ENCODE measurements around the gene TPO.
"Not testable (repeated sequence)": the region's sequence is repeated elsewhere in the genome, so short reads cannot be mapped to it uniquely, and the experiment has no call there.

Gene TPO

GRCh38 chr2:1405967-1406366 lies 7.3 kb upstream of the TPO start:
- no peaks in the 10 kb centered on the region for H3K27me3 ChIP-seq (ENCODE audit: insufficient read depth, low read length)
- H3K9me3 ChIP-seq (ENCODE audit: insufficient read depth, low read depth, low read length): no peaks in the 10 kb centered on the region
- H3K9ac ChIP-seq (ENCODE audit: low read depth, low read length): no peak overlapping the region
- 0 out of 2 replicates have a peak, but pooled peaks cover under 1% of the 10 kb centered on the region for H3K4me1 ChIP-seq (ENCODE audit: insufficient read depth, low read length)
- no peak overlapping the region for H3K27ac ChIP-seq (ENCODE audit: low read depth, low read length)
- 100% methylated on average over 3 of the region's 3 CpGs for WGBS
- H3K4me3 ChIP-seq (ENCODE audit: low read length): no peak overlapping the region
- H3K36me3 ChIP-seq (ENCODE audit: insufficient read depth, low read length): no peaks in the 10 kb centered on the region

DNA sequence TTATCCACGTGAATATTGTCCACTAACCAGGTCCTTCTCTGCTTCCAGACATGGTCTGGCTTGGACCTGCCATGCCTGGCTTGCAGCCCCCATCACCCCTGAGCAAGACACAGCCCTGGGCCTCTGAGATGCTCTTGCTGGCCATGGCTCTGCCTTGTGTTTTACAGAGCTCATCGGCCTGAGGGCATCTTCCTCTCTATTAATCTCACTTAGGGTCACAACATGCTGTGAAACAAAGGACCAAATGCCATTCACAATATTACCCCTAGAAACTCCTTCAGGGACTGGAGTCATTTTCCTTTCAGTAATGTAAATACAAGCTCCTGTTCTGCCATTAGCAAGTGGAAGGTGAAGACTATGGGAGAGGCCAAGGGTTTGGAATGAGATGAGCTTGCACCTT lies 6.8 kb upstream of the TPO start:
- no peak overlapping the region for H3K4me3 ChIP-seq (ENCODE audit: low read length)
- H3K9me3 ChIP-seq (ENCODE audit: insufficient read depth, low read depth, low read length): no peaks in the 10 kb centered on the region
- no peak overlapping the region for H3K27ac ChIP-seq (ENCODE audit: low read depth, low read length)
- H3K27me3 ChIP-seq (ENCODE audit: insufficient read depth, low read length): no peaks in the 10 kb centered on the region
- H3K9ac ChIP-seq (ENCODE audit: low read depth, low read length): no peak overlapping the region
- WGBS: 79% methylated on average over 2 of the region's 2 CpGs
- H3K36me3 ChIP-seq (ENCODE audit: insufficient read depth, low read length): no peaks in the 10 kb centered on the region
- H3K4me1 ChIP-seq (ENCODE audit: insufficient read depth, low read length): 0 out of 2 replicates have a peak, but pooled peaks cover 5% of the 10 kb centered on the region

DNA sequence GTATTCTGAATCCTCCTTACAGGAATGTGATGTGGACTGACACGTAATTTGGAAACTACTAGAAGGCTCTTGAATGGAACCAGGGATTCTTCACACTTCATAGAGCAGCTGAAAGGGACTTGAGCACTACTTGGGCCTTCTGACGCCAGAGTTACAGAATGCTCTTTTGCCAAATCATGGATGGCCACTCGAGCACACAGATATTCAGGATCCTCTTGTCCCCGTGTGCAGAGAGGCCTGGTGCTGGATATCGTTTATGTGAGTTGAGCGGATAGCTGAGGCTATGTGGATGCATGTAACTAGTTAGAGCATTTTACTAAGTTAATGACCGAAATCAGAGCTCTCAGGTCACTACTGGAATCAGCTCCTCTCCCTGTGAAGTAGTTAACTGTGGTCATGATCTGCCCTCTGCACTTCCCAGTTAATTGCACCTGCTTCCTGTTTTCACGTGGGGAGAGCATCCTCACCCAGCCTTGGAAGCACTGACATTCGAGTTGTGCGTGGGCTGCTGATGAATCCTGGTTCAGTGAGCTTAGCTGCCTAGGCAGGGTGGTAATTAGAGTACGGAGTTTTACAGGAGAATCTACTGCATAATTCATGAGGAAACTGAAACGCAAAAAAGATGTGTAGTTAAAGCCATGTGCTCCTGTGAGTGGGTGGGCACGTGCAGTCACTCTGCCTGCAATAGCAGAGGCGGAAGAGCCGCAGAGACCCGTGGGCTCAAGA lies 5.2 kb upstream of the TPO start:
- no peak overlapping the region for H3K4me3 ChIP-seq (ENCODE audit: low read length)
- H3K27ac ChIP-seq (ENCODE audit: low read depth, low read length): no peak overlapping the region
- H3K9me3 ChIP-seq (ENCODE audit: insufficient read depth, low read depth, low read length): no peaks in the 10 kb centered on the region
- no peaks in the 10 kb centered on the region for H3K36me3 ChIP-seq (ENCODE audit: insufficient read depth, low read length)
- 0 out of 2 replicates have a peak, but pooled peaks cover 6% of the 10 kb centered on the region for H3K4me1 ChIP-seq (ENCODE audit: insufficient read depth, low read length)
- H3K27me3 ChIP-seq (ENCODE audit: insufficient read depth, low read length): 0 out of 2 replicates have a peak, but pooled peaks cover 3% of the 10 kb centered on the region
- H3K9ac ChIP-seq (ENCODE audit: low read depth, low read length): no peak overlapping the region
- 87% methylated on average over 14 of the region's 16 CpGs for WGBS

DNA sequence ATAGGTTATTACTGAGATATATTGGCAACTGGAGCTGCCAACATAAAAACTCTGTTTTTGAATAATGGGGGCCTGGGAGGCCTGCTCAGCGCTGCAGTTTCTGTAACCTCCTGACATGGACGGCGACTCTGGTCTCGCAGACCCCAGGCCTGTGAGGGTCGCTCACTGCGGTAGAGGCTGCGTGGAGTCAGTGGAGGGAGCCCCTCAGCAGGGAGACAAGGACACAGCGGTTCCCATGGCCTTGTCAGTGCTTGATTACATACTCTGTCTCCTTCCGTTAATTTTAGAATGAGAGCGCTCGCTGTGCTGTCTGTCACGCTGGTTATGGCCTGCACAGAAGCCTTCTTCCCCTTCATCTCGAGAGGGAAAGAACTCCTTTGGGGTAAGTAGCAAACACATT lies 858 bp downstream of the TPO start:
- no peaks in the 10 kb centered on the region for H3K9me3 ChIP-seq (ENCODE audit: insufficient read depth, low read depth, low read length)

GRCh38 chr2:1414901-1415300 lies 1.6 kb downstream of the TPO start:
- not testable (repeated sequence) for H3K9ac ChIP-seq (ENCODE audit: low read depth, low read length); H3K27me3 ChIP-seq (ENCODE audit: insufficient read depth, low read length); H3K4me1 ChIP-seq (ENCODE audit: insufficient read depth, low read length); H3K4me3 ChIP-seq (ENCODE audit: low read length); H3K27ac ChIP-seq (ENCODE audit: low read depth, low read length); H3K36me3 ChIP-seq (ENCODE audit: insufficient read depth, low read length); H3K9me3 ChIP-seq (ENCODE audit: insufficient read depth, low read depth, low read length)
- 92% methylated on average over 11 of the region's 11 CpGs for WGBS

More for the DNA sequence above, 858 bp downstream of the TPO start:
- WGBS: 82% methylated on average over 13 of the region's 13 CpGs
- 0 out of 2 replicates have a peak, but pooled peaks cover 3% of the 10 kb centered on the region for H3K27me3 ChIP-seq (ENCODE audit: insufficient read depth, low read length)
- H3K27ac ChIP-seq (ENCODE audit: low read depth, low read length): no peak overlapping the region
- no peak overlapping the region for H3K4me3 ChIP-seq (ENCODE audit: low read length)
- H3K4me1 ChIP-seq (ENCODE audit: insufficient read depth, low read length): 0 out of 2 replicates have a peak, but pooled peaks cover 6% of the 10 kb centered on the region
- H3K36me3 ChIP-seq (ENCODE audit: insufficient read depth, low read length): no peaks in the 10 kb centered on the region
- no peak overlapping the region for H3K9ac ChIP-seq (ENCODE audit: low read depth, low read length)

- H3K27me3 ChIP-seq (ENCODE audit: insufficient read depth, low read length): 0 out of 2 replicates have a peak, but pooled peaks cover 3% of the 10 kb centered on the region
- no peak overlapping the region for H3K4me3 ChIP-seq (ENCODE audit: low read length)
- no peaks in the 10 kb centered on the region for H3K9me3 ChIP-seq (ENCODE audit: insufficient read depth, low read depth, low read length)
- H3K4me1 ChIP-seq (ENCODE audit: insufficient read depth, low read length): 0 out of 2 replicates have a peak, but pooled peaks cover 6% of the 10 kb centered on the region
- H3K27ac ChIP-seq (ENCODE audit: low read depth, low read length): no peak overlapping the region
- 90% methylated on average over 6 of the region's 6 CpGs for WGBS
- no peaks in the 10 kb centered on the region for H3K36me3 ChIP-seq (ENCODE audit: insufficient read depth, low read length)
- H3K9ac ChIP-seq (ENCODE audit: low read depth, low read length): no peak overlapping the region
Observed at GRCh38 chr2:1415501-1415900, 2.2 kb downstream of the TPO start.

DNA sequence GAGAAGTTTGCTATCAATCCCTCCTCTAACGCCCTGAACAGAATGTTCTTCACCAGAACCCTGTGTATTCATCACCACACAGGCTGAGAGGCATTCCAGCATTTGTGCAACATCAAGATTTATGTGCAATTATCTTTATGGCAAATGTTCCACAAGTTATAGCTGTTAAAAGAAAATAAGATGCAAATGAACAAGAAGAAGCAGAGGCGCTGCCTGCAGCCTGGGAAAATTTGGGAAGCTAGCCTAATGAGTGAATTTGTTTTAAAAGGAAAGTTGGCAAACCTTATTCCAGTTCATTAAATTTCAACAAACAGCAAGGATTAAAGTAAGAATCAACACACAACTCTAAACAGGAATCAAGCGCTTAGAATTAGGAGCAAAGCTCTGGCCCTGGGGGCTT lies 5.3 kb downstream of the TPO start:
- no peak overlapping the region for H3K27ac ChIP-seq (ENCODE audit: low read depth, low read length)
- H3K4me3 ChIP-seq (ENCODE audit: low read length): no peak overlapping the region
- no peak overlapping the region for H3K9ac ChIP-seq (ENCODE audit: low read depth, low read length)
- H3K36me3 ChIP-seq (ENCODE audit: insufficient read depth, low read length): no peaks in the 10 kb centered on the region
- no peaks in the 10 kb centered on the region for H3K4me1 ChIP-seq (ENCODE audit: insufficient read depth, low read length)
- H3K27me3 ChIP-seq (ENCODE audit: insufficient read depth, low read length): no peaks in the 10 kb centered on the region
- WGBS: 90% methylated on average over 2 of the region's 3 CpGs
- H3K9me3 ChIP-seq (ENCODE audit: insufficient read depth, low read depth, low read length): no peaks in the 10 kb centered on the region

DNA sequence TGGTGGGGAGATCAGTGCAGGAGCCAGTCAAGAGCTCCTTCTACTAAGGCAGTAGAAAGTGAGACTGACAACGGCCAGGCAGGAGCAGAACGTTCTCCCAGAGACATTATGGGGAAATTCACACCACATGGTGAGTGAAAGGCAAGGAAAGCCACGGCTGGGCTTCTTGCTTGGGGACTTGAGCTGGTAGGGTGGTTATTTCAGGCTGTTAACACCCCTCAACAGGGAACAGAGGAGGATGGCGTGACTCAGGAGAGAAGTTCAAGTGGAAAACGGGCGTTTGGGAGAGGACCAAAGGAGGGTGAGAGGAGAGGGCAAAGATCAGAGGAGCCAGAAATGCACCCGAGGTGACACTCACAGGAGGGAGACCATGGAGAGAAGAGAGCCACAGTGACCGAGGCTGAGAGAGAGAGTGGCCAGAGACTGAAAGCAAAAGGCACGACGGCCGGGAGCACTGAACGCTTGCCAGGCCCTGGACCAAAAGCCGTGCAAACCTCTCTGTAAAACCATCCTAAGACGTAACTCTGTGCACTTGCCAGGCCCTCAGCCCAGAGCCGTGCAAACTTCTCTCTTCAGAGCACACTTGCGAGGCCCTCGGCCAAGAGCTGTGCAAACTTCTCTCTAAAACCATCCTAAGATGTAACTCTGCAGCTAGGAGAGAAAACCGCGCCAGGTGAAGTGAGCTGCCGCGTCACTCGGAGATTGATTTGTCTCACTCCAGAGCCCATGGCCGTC lies 7.7 kb downstream of the TPO start:
- H3K4me1 ChIP-seq (ENCODE audit: insufficient read depth, low read length): no peaks in the 10 kb centered on the region
- no peak overlapping the region for H3K4me3 ChIP-seq (ENCODE audit: low read length)
- no peaks in the 10 kb centered on the region for H3K27me3 ChIP-seq (ENCODE audit: insufficient read depth, low read length)
- H3K27ac ChIP-seq (ENCODE audit: low read depth, low read length): no peak overlapping the region
- H3K9me3 ChIP-seq (ENCODE audit: insufficient read depth, low read depth, low read length): no peaks in the 10 kb centered on the region
- no peaks in the 10 kb centered on the region for H3K36me3 ChIP-seq (ENCODE audit: insufficient read depth, low read length)
- H3K9ac ChIP-seq (ENCODE audit: low read depth, low read length): no peak overlapping the region
- 93% methylated on average over 23 of the region's 23 CpGs for WGBS

DNA sequence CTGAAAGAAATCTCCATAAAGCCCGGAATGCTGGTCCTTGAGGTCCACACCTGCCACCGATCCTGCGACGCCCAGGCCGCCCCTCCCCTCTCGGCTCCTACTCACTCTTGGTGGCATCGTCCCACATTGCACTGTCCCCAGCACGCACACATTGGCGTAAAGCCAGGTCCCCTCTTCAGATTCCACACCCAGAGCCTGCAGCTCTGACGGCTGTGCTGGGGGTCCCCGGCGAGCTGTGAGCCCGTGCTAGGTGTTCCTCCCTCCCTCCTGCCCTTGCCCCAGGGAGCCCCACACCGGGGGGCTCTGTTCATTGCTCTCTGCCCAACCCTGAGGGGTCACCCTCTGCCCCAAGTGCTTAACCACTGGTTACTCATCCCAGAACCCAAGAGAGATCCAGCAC lies 8.5 kb downstream of the TPO start:
- Histone ChIP-seq H3K9me3 (ENCODE audit: insufficient read depth, low read depth, low read length) (no peaks in the 10 kb centered on the region), H3K36me3 (ENCODE audit: insufficient read depth, low read length) (no peaks in the 10 kb centered on the region), H3K4me3 (ENCODE audit: low read length) (no peak overlapping the region), H3K27me3 (ENCODE audit: insufficient read depth, low read length) (no peaks in the 10 kb centered on the region), H3K9ac (ENCODE audit: low read depth, low read length) (no peak overlapping the region), H3K4me1 (ENCODE audit: insufficient read depth, low read length) (no peaks in the 10 kb centered on the region), H3K27ac (ENCODE audit: low read depth, low read length) (no peak overlapping the region)
- 93% methylated on average over 14 of the region's 14 CpGs for WGBS

DNA sequence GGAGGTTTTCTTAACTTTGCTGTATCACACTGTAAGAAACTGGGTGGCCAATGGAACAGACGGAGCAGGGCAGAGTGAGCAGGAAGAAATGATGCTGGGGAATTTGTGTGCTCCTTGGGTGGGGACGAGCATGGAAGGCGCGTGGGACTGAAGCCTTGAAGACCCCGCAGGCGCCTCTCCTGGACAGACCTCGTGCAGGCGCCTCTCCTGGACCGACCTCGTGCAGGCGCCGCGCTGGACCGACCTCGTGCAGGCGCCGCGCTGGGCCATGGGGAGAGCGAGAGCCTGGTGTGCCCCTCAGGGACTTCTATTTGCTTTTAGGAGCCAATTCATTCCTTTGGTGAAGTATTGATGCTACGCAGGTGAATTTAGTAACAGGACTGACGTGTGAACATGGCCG lies 8.9 kb downstream of the TPO start:
- no peak overlapping the region for H3K9ac ChIP-seq (ENCODE audit: low read depth, low read length)
- no peaks in the 10 kb centered on the region for H3K27me3 ChIP-seq (ENCODE audit: insufficient read depth, low read length)
- 90% methylated on average over 22 of the region's 22 CpGs for WGBS
- no peak overlapping the region for H3K27ac ChIP-seq (ENCODE audit: low read depth, low read length)
- H3K9me3 ChIP-seq (ENCODE audit: insufficient read depth, low read depth, low read length): no peaks in the 10 kb centered on the region
- H3K36me3 ChIP-seq (ENCODE audit: insufficient read depth, low read length): no peaks in the 10 kb centered on the region
- H3K4me3 ChIP-seq (ENCODE audit: low read length): no peak overlapping the region
- no peaks in the 10 kb centered on the region for H3K4me1 ChIP-seq (ENCODE audit: insufficient read depth, low read length)

- H3K9me3 ChIP-seq (ENCODE audit: insufficient read depth, low read depth, low read length): no peaks in the 10 kb centered on the region
- no peaks in the 10 kb centered on the region for H3K36me3 ChIP-seq (ENCODE audit: insufficient read depth, low read length)
- no peak overlapping the region for H3K27ac ChIP-seq (ENCODE audit: low read depth, low read length)
- H3K4me3 ChIP-seq (ENCODE audit: low read length): no peak overlapping the region
- H3K9ac ChIP-seq (ENCODE audit: low read depth, low read length): no peak overlapping the region
- no peaks in the 10 kb centered on the region for H3K4me1 ChIP-seq (ENCODE audit: insufficient read depth, low read length)
- 92% methylated on average over 26 of the region's 26 CpGs for WGBS
- no peaks in the 10 kb centered on the region for H3K27me3 ChIP-seq (ENCODE audit: insufficient read depth, low read length)
Observed at GRCh38 chr2:1422716-1423285, 9.5 kb downstream of the TPO start.
